Body of pancreas (tissue), 4 donors: ENCODE data around the gene MYL7.

ENCODE experiments used
- CTCF ChIP-seq, 7 experiments: fragments of 450-650 bp in 4 of 7; fragments of 200-600 bp in 3 of 7; sonication (generic) in 3 of 7; IDR thresholded peaks; one replicate each; pipeline ENCODE4 v1.5.1; 2016 to 2019; ENCODE audit warnings: antibody characterized with exemption in 7 of 7
- POLR2A ChIP-seq, 3 donors: fragments of 450-650 bp; IDR thresholded peaks; one replicate each; pipeline ENCODE4 v1.6.1; 2016; ENCODE audit warnings: antibody characterized with exemption in 3 of 3, mild to moderate bottlenecking in 2 of 3

GRCh38 chr7:44139311-44140010 is 1.7 kb downstream of the MYL7 start:
- TF ChIP-seq CTCF (IDR thresholded peaks at IDR 0.05) (no peak), POLR2A (IDR thresholded peaks at IDR 0.05) (no peak)
